H1 (cell line): Measurements from ENCODE around the gene GHRH. TPM values are rescaled to one million over a fixed set of nuclear protein-coding genes. Genes with fewer than 3 reads are reported as not detected.

ENCODE experiments used
- CTCF ChIA-PET: fragments of 300-600 bp; sonication (Branson Sonifier 250); formaldehyde crosslinking; loops from one replicate; lab custom pipeline; 2021; ENCODE audit not compliant: partially characterized antibody; lab: Charles Lee
- POLR2A ChIA-PET: fragments of 300-600 bp; sonication (Branson Sonifier 250); formaldehyde crosslinking; loops from one replicate; lab custom pipeline; 2021; ENCODE audit warnings: inconsistent platforms; ENCODE audit not compliant: partially characterized antibody; lab: Charles Lee
- DNase-seq, 2 experiments: peaks; one replicate each; pipeline versions ENCODE4 v3.0.0 to v3.0.0-alpha.2; 2010 to 2022; ENCODE audit warnings: low spot score in 2 of 2, low read depth in 1 of 2, mixed read lengths in 1 of 2
- FAIRE-seq: peaks from 2 replicates; lab custom pipeline; 2011; peaks lifted over from hg19 to GRCh38; lab: Jason Lieb, UNC
- H2AFZ ChIP-seq: 2 replicates; pipeline ENCODE4 v1.8.1; 2012; ENCODE audit warnings: low read length, inconsistent platforms
- H2AK5ac ChIP-seq: 2 replicates; pipeline ENCODE4 v1.6.1; 2013; ENCODE audit warnings: low read depth, low read length
- H2BK120ac ChIP-seq: replicated peaks from 2 replicates; pipeline ENCODE3; 2013; ENCODE audit warnings: low read depth, low read length, inconsistent platforms
- H2BK12ac ChIP-seq: 2 replicates; pipeline ENCODE4 v1.6.1; 2013; ENCODE audit warnings: low read depth, low read length
- H2BK15ac ChIP-seq: 2 replicates; pipeline ENCODE4 v1.6.1; 2013; ENCODE audit warnings: low read length
- H2BK20ac ChIP-seq: 2 replicates; pipeline ENCODE4 v1.6.1; 2013; ENCODE audit warnings: low read length
- H2BK5ac ChIP-seq: 2 replicates; pipeline ENCODE4 v1.6.1; 2013; ENCODE audit warnings: low read depth, low read length
- H3K14ac ChIP-seq: 2 replicates; pipeline ENCODE4 v1.6.1; 2013; ENCODE audit warnings: inconsistent platforms; ENCODE audit not compliant: insufficient read length
- H3K18ac ChIP-seq: 2 replicates; pipeline ENCODE4 v1.6.1; 2013; ENCODE audit warnings: low read length; ENCODE audit errors: extremely low read depth
- H3K23ac ChIP-seq: 2 replicates; pipeline ENCODE4 v1.6.1; 2013; ENCODE audit warnings: inconsistent platforms; ENCODE audit not compliant: insufficient read length
- H3K23me2 ChIP-seq: 2 replicates; pipeline ENCODE4 v1.6.1; 2013; ENCODE audit warnings: low read depth, low read length
- H3K27ac ChIP-seq: 2 replicates; pipeline ENCODE4 v1.6.1; 2011; ENCODE audit warnings: low read depth, low read length, inconsistent platforms
- H3K27me3 ChIP-seq, 4 experiments: replicated peaks in 1 of 4; 1 replicate in 1 of 4; 2 replicates in 3 of 4; pipeline versions ENCODE4 v1.6.1 to v1.8.1; 2011 to 2013; ENCODE audit warnings: low read length in 3 of 4, mild to moderate bottlenecking in 3 of 4, inconsistent platforms in 2 of 4, mixed read lengths in 2 of 4, moderate library complexity in 1 of 4; ENCODE audit not compliant: control insufficient read depth in 3 of 4, insufficient read depth in 3 of 4; ENCODE audit errors: extremely low read depth in 1 of 4
- H3K36me3 ChIP-seq, 4 experiments: 2 replicates each; pipeline versions ENCODE4 v1.6.1 to v1.8.1; 2011 to 2013; ENCODE audit warnings: mild to moderate bottlenecking in 4 of 4, low read length in 3 of 4, moderate library complexity in 2 of 4, control low read depth in 1 of 4, inconsistent platforms in 1 of 4; ENCODE audit not compliant: insufficient read depth in 4 of 4, control insufficient read depth in 2 of 4
- H3K4ac ChIP-seq: replicated peaks from 2 replicates; pipeline ENCODE3; 2013; ENCODE audit warnings: low read length, low read depth, mixed read lengths, inconsistent platforms; ENCODE audit not compliant: insufficient read length
- H3K4me1 ChIP-seq, 4 experiments: replicated peaks in 1 of 4; 1 replicate in 1 of 4; 2 replicates in 3 of 4; pipeline versions ENCODE4 v1.6.1 to v1.8.1; 2011 to 2013; ENCODE audit warnings: low read length in 3 of 4, inconsistent platforms in 2 of 4, mixed read lengths in 1 of 4; ENCODE audit not compliant: insufficient read depth in 4 of 4, control insufficient read depth in 3 of 4
- H3K4me2 ChIP-seq, 2 experiments: 2 replicates each; pipeline versions ENCODE4 v1.6.1 to v1.8.1; 2011 to 2013; ENCODE audit warnings: low read depth in 2 of 2, low read length in 2 of 2, control low read depth in 1 of 2, inconsistent platforms in 1 of 2, mild to moderate bottlenecking in 1 of 2; ENCODE audit not compliant: insufficient read depth in 1 of 2
- H3K4me3 ChIP-seq, 4 experiments: fragments of 200-600, 300-600 bp in 1 of 4; sonication (generic), shearing (Covaris generic), sonication (Bioruptor Twin) in 1 of 4; 2 replicates each; pipeline versions ENCODE4 v1.5.1 to v1.8.1; 2011 to 2016; ENCODE audit warnings: low read length in 4 of 4, low read depth in 3 of 4, control low read depth in 2 of 4, inconsistent platforms in 2 of 4, mild to moderate bottlenecking in 2 of 4, mixed read lengths in 1 of 4, moderate library complexity in 1 of 4; ENCODE audit not compliant: insufficient read depth in 2 of 4; ENCODE audit errors: extremely low read depth in 1 of 4
- H3K56ac ChIP-seq: replicated peaks from 2 replicates; pipeline ENCODE3; 2013; ENCODE audit warnings: low read depth, mild to moderate bottlenecking, mixed read lengths, low read length, inconsistent platforms; ENCODE audit not compliant: insufficient read length
- H3K79me1 ChIP-seq: 2 replicates; pipeline ENCODE4 v1.6.1; 2013; ENCODE audit warnings: low read depth, low read length, control low read depth
- H3K79me2 ChIP-seq, 2 experiments: 2 replicates each; pipeline versions ENCODE4 v1.6.1 to v1.8.1; 2012 to 2013; ENCODE audit warnings: low read length in 2 of 2, mild to moderate bottlenecking in 2 of 2, inconsistent platforms in 1 of 2; ENCODE audit not compliant: insufficient read depth in 2 of 2, control insufficient read depth in 1 of 2
- H3K9ac ChIP-seq, 4 experiments: replicated peaks in 1 of 4; 1 replicate in 1 of 4; 2 replicates in 3 of 4; pipeline versions ENCODE4 v1.6.1 to v1.8.1; 2011 to 2013; ENCODE audit warnings: low read depth in 3 of 4, low read length in 3 of 4, control low read depth in 2 of 4, mild to moderate bottlenecking in 2 of 4, moderate library complexity in 2 of 4, inconsistent platforms in 1 of 4; ENCODE audit errors: extremely low read depth in 1 of 4
- H3K9me3 ChIP-seq, 2 experiments: 2 replicates each; pipeline versions ENCODE4 v1.6.1 to v1.8.1; 2012 to 2013; ENCODE audit warnings: mild to moderate bottlenecking in 2 of 2, moderate library complexity in 2 of 2, control low read depth in 1 of 2, inconsistent platforms in 1 of 2, low read depth in 1 of 2, low read length in 1 of 2, mixed read lengths in 1 of 2; ENCODE audit not compliant: insufficient read depth in 2 of 2
- H4K20me1 ChIP-seq, 2 experiments: replicated peaks in 1 of 2; 2 replicates each; pipeline versions ENCODE3 to v1.8.1; 2011 to 2013; ENCODE audit warnings: inconsistent platforms in 2 of 2, low read length in 2 of 2, mild to moderate bottlenecking in 1 of 2; ENCODE audit not compliant: insufficient read depth in 2 of 2, control insufficient read depth in 1 of 2
- H4K5ac ChIP-seq: 2 replicates; pipeline ENCODE4 v1.6.1; 2013; ENCODE audit warnings: low read length, low read depth, mixed read lengths, inconsistent platforms; ENCODE audit not compliant: insufficient read length
- H4K8ac ChIP-seq: 2 replicates; pipeline ENCODE4 v1.8.0; 2013; ENCODE audit warnings: mild to moderate bottlenecking, moderate library complexity, low read length, inconsistent platforms; ENCODE audit not compliant: insufficient read depth; ENCODE audit errors: extremely low read depth
- H4K91ac ChIP-seq: replicated peaks from 2 replicates; pipeline ENCODE3; 2013; ENCODE audit warnings: low read length, mixed read lengths, inconsistent platforms; ENCODE audit not compliant: insufficient read length
- BACH1 ChIP-seq: IDR thresholded peaks from 2 replicates; pipeline ENCODE4 v1.6.1; 2012; ENCODE audit warnings: low read length, improper control_type of control experiment
- CHD1 ChIP-seq: IDR thresholded peaks from 2 replicates; pipeline ENCODE4 v1.6.1; 2012; ENCODE audit warnings: low read depth, low read length, improper control_type of control experiment
- GABPA ChIP-seq: IDR thresholded peaks from 2 replicates; pipeline ENCODE4 v1.6.1; 2011; ENCODE audit warnings: mild to moderate bottlenecking, low read length, moderate library complexity, borderline replicate concordance; ENCODE audit not compliant: insufficient read depth
- JUN ChIP-seq: IDR thresholded peaks from 2 replicates; pipeline ENCODE4 v1.6.1; 2011; ENCODE audit warnings: low read depth, mild to moderate bottlenecking, improper control_type of control experiment, low read length
- JUND ChIP-seq: IDR thresholded peaks from 2 replicates; pipeline ENCODE4 v1.6.1; 2011; ENCODE audit warnings: mild to moderate bottlenecking, improper control_type of control experiment, low read length
- KDM5A ChIP-seq: fragments of 200-600 bp; IDR thresholded peaks from 2 replicates; pipeline ENCODE4 v1.7.1; 2012; ENCODE audit warnings: mild to moderate bottlenecking, low read length, inconsistent platforms, mixed read lengths
- NRF1 ChIP-seq: IDR thresholded peaks from 2 replicates; pipeline ENCODE4 v1.6.1; 2011; ENCODE audit warnings: mild to moderate bottlenecking, low read depth, low read length, improper control_type of control experiment
- PHF8 ChIP-seq: fragments of 200-600 bp; sonication (generic); conservative IDR thresholded peaks from 2 replicates; pipeline ENCODE4 v1.7.1; 2012; ENCODE audit warnings: low read depth, mild to moderate bottlenecking, inconsistent platforms, low read length, moderate library complexity
- POU5F1 ChIP-seq: IDR thresholded peaks from 2 replicates; pipeline ENCODE4 v1.6.1; 2011; ENCODE audit warnings: low read depth, mild to moderate bottlenecking, low read length, moderate library complexity
- RNF2 ChIP-seq: fragments of 200-900, 300-1000 bp; sonication (generic); IDR thresholded peaks from 2 replicates; pipeline ENCODE4 v1.7.1; 2016; ENCODE audit warnings: borderline replicate concordance, low read depth, mild to moderate bottlenecking, antibody characterized with exemption, low read length; ENCODE audit not compliant: poor library complexity, severe bottlenecking; ENCODE audit errors: missing control alignments
- TAF1 ChIP-seq: IDR thresholded peaks from 2 replicates; pipeline ENCODE4 v1.6.1; 2011; ENCODE audit warnings: mild to moderate bottlenecking, low read depth, low read length
- ZNF274 ChIP-seq: IDR thresholded peaks from 2 replicates; pipeline ENCODE4 v1.7.0; 2012; ENCODE audit warnings: low read length, borderline replicate concordance; ENCODE audit errors: extremely low read depth
- WGBS, 2 experiments: shearing (Covaris generic) in 1 of 2; methylation state at CpG; one replicate each; pipeline versions ENCODE4 v1.1.6 to v1.1.7; 2013 to 2015; ENCODE audit warnings: low lambda C conversion rate in 2 of 2, mixed read lengths in 2 of 2, inconsistent platforms in 1 of 2, low coverage in 1 of 2, missing lambda C conversion rate in 1 of 2; ENCODE audit not compliant: insufficient replicate concordance in 2 of 2, insufficient coverage in 1 of 2, insufficient read length in 1 of 2; ENCODE audit errors: extremely low coverage in 1 of 2, missing lambda C conversion rate in 1 of 2; 5-methylcytosine and 5-hydroxymethylcytosine counted together
- polyA plus RNA-seq, 7 experiments: library from polyadenylated mRNA; depleted of rRNA in 3 of 7; stranded (reverse) in 5 of 7; unstranded in 2 of 7; fragments of >200 nt in 5 of 7; fragments of 200-250 nt in 2 of 7; gene quantifications; 1 replicate in 5 of 7; 2 replicates in 1 of 7; 4 replicates in 1 of 7; pipeline versions ENCODE4 v1.2.1 to v1.2.3, GENCODE V29; 2011 to 2013; ENCODE audit warnings: missing spikeins in 2 of 7, mixed read lengths in 2 of 7
- total RNA-seq: library from RNA; stranded (reverse); fragmentation: NEBNext Ultra II Directional; extraction: Animal tissue kit (Norgen Biotek cat#: 25700); gene quantifications from 2 replicates; pipeline ENCODE4 v1.2.1, GENCODE V29; 2021

Gene GHRH
- total and polyA plus RNA-seq, 2 of the 8 experiments (the other 6 are each of a cell fraction or from before 2014, with no cell fraction given), result not detected

DNA sequence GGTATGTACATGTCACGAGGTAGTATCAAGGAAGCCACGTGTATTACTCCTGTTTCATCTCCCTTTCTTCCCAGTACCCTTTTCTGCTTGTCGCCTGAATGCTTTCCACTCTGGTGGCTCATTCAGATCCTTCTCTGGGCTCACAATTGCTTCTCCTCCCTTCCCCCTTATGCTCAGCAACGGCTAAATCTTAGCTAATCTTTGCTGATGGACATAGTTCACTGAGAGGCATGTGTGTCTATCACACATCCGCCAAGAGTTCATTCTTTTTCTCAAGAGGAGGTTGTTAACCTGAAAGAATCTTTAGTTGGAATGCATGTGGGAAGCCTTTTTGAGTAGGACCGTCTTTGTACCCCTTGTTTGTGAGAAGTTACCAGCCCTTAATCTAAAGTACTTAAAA lies 56.5 kb downstream of the GHRH start:
- peaks cover 0 to 4% of the 10 kb centered on the region in 2 experiments for H4K20me1 ChIP-seq
- H4K5ac ChIP-seq, result no peak overlapping the region
- H2BK5ac ChIP-seq, result no peak overlapping the region
- TF ChIP-seq JUN (no peak), POU5F1 (no peak), PHF8 (no peak), JUND (no peak), RNF2 (no peak), TAF1 (no peak), NRF1 (no peak), ZNF274 (no peak), BACH1 (no peak), CHD1 (no peak), KDM5A (no peak), GABPA (no peak)
- TF ChIP-seq, all 59 proteins: peak for 0
- no peak overlapping the region for H2BK15ac ChIP-seq
- H3K27me3 ChIP-seq, result no peaks in the 10 kb centered on the region
- H3K23ac ChIP-seq, result no peak overlapping the region
- H2BK12ac ChIP-seq, result no peak overlapping the region
- H3K79me2 ChIP-seq, result peaks cover 0 to 11% of the 10 kb centered on the region in 2 experiments; a peak in 2 of 4 replicates
- H3K4ac ChIP-seq, result no peak overlapping the region
- H3K14ac ChIP-seq, result no peak overlapping the region
- WGBS, 2 experiments, result 86% methylated on average over 6 of the region's 6 CpGs; no CpG with 5 or more reads in 1 of the 2 experiments
- H3K9me3 ChIP-seq, result no peaks in the 10 kb centered on the region
- no peak overlapping the region for H4K91ac ChIP-seq
- CTCF ChIA-PET, result interaction anchor here (1.0 to 3.1 kb wide), 4 partner anchors 9 to 37 kb away, joined by 3 to 18 read pairs (median 10); no protein-coding TSS in a partner anchor
- no peak overlapping the region for H2BK120ac ChIP-seq
- no peak overlapping the region for H2BK20ac ChIP-seq
- H3K56ac ChIP-seq, result no peak overlapping the region
- no peak overlapping the region for H4K8ac ChIP-seq
- no peak overlapping the region for H3K9ac ChIP-seq
- POLR2A ChIA-PET, result no interaction called here
- no peak overlapping the region for H3K18ac ChIP-seq
- no peak overlapping the region for H3K4me3 ChIP-seq
- no peaks in the 10 kb centered on the region for H3K23me2 ChIP-seq
- no peak for FAIRE-seq
- H3K79me1 ChIP-seq, result peaks cover 12% of the 10 kb centered on the region
- DNase-seq, result no peak
- no peak overlapping the region for H3K27ac ChIP-seq
- H3K4me1 ChIP-seq, result no peaks in the 10 kb centered on the region
- H3K4me2 ChIP-seq, result no peak overlapping the region
- H3K36me3 ChIP-seq, result peaks cover 44 to 84% (median 64%) of the 10 kb centered on the region in 4 experiments
- no peak overlapping the region for H2AFZ ChIP-seq
- no peak overlapping the region for H2AK5ac ChIP-seq
